ENCODE data around the gene RFX2.

GRCh38 chr19:5993648-5994358 lies 116.5 kb downstream of the RFX2 start:
- TF ChIP-seq POLR2A (IDR thresholded peaks at IDR 0.05) (no peak), POLR2AphosphoS5 (IDR thresholded peaks at IDR 0.05) (no peak)
- TF ChIP-seq, protein P1, sequence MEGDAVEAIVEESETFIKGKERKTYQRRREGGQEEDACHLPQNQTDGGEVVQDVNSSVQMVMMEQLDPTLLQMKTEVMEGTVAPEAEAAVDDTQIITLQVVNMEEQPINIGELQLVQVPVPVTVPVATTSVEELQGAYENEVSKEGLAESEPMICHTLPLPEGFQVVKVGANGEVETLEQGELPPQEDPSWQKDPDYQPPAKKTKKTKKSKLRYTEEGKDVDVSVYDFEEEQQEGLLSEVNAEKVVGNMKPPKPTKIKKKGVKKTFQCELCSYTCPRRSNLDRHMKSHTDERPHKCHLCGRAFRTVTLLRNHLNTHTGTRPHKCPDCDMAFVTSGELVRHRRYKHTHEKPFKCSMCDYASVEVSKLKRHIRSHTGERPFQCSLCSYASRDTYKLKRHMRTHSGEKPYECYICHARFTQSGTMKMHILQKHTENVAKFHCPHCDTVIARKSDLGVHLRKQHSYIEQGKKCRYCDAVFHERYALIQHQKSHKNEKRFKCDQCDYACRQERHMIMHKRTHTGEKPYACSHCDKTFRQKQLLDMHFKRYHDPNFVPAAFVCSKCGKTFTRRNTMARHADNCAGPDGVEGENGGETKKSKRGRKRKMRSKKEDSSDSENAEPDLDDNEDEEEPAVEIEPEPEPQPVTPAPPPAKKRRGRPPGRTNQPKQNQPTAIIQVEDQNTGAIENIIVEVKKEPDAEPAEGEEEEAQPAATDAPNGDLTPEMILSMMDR (IDR thresholded peaks at IDR 0.05) = no peak
